Body of pancreas (tissue), 4 donors: ENCODE data around the gene TTC7B.

Source experiments
- POLR2A ChIP-seq, 3 donors: fragments of 450-650 bp; IDR thresholded peaks; one replicate each; pipeline ENCODE4 v1.6.1; 2016; ENCODE audit warnings: antibody characterized with exemption in 3 of 3, mild to moderate bottlenecking in 2 of 3
- TF ChIP-seq, protein P1 (sequence below), 7 experiments: fragments of 450-650 bp in 4 of 7; fragments of 200-600 bp in 3 of 7; sonication (generic) in 3 of 7; IDR thresholded peaks; one replicate each; pipeline ENCODE4 v1.5.1; 2016 to 2019; ENCODE audit warnings: antibody characterized with exemption in 7 of 7

DNA sequence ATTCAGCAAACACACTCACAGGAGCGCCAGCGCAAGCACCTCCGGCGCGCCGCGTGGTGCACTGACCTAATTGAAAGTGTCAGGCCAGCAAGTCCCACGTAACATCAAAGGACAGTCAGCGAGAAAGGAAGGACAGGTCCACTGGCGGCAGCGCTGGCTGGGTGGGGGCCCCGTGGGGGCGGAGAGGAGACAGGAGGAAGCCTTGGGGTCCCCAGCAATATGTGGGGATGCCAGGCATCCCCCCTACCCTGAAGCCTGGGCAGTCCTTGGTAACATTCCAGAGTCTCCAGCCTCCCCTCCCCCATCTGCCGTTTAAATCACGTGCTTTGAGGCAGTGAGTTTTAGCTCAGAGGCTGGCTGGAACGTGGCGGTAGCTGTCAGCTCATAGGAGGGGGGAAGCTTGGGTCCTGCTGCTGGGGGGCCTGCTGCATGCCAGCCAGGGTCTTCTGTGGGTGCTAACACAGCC lies 260.2 kb downstream of the TTC7B start:
- TF ChIP-seq, protein P1, sequence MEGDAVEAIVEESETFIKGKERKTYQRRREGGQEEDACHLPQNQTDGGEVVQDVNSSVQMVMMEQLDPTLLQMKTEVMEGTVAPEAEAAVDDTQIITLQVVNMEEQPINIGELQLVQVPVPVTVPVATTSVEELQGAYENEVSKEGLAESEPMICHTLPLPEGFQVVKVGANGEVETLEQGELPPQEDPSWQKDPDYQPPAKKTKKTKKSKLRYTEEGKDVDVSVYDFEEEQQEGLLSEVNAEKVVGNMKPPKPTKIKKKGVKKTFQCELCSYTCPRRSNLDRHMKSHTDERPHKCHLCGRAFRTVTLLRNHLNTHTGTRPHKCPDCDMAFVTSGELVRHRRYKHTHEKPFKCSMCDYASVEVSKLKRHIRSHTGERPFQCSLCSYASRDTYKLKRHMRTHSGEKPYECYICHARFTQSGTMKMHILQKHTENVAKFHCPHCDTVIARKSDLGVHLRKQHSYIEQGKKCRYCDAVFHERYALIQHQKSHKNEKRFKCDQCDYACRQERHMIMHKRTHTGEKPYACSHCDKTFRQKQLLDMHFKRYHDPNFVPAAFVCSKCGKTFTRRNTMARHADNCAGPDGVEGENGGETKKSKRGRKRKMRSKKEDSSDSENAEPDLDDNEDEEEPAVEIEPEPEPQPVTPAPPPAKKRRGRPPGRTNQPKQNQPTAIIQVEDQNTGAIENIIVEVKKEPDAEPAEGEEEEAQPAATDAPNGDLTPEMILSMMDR (IDR thresholded peaks at IDR 0.05): no peak
- no peak for TF ChIP-seq POLR2A (IDR thresholded peaks at IDR 0.05)
